Measurements from ENCODE around the gene CLCA4.

GRCh38 chr1:86504895-86505563 is 41.8 kb upstream of the CLCA4 start:
- TF ChIP-seq CTCF (conservative IDR thresholded peaks at IDR 0.05) (no peak), ZFX (IDR thresholded peaks at IDR 0.05) (no peak)

All from C4-2B (cell line).